Mesothelial cell of epicardium (in vitro differentiated cells): ENCODE results near the gene PRKCA. TPM values are rescaled to one million over a fixed set of nuclear protein-coding genes. Genes with fewer than 3 reads are reported as not detected.
A peak's percentile ranks its signal among the peaks of the same experiment; 100 is the strongest.

Experiments
- DNase-seq, 2 experiments: peaks; one replicate each; pipeline ENCODE4 v3.0.0; 2021; ENCODE audit warnings: low spot score in 2 of 2; ENCODE audit not compliant: unreplicated experiment in 2 of 2
- H3K27ac Mint-ChIP-seq: 2 replicates; pipeline ENCODE4 v1.8.0; 2021; ENCODE audit warnings: mixed read lengths
- H3K27me3 Mint-ChIP-seq: 2 replicates; pipeline ENCODE4 v1.8.0; 2021; ENCODE audit warnings: low read depth, mixed read lengths
- H3K36me3 Mint-ChIP-seq: 2 replicates; pipeline ENCODE4 v1.8.0; 2021; ENCODE audit warnings: mixed read lengths
- H3K4me1 Mint-ChIP-seq: 2 replicates; pipeline ENCODE4 v1.8.0; 2021; ENCODE audit warnings: mixed read lengths
- H3K4me3 Mint-ChIP-seq: 2 replicates; pipeline ENCODE4 v1.8.0; 2021; ENCODE audit warnings: mild to moderate bottlenecking, moderate library complexity, mixed read lengths
- H3K9me3 Mint-ChIP-seq: 2 replicates; pipeline ENCODE4 v1.8.0; 2021; ENCODE audit warnings: mixed read lengths
- CTCF ChIP-seq: fragments of 200-600 bp; sonication (generic); IDR thresholded peaks from one replicate; pipeline ENCODE4 v1.5.0; 2021; ENCODE audit warnings: antibody characterized with exemption; ENCODE audit not compliant: unreplicated experiment
- total RNA-seq: library from RNA; stranded (reverse); gene quantifications from 3 replicates; pipeline ENCODE4 v1.2.1, GENCODE V29; 2021

Gene PRKCA
- total RNA-seq, 1 donor from 2014 or later, result 15.2 TPM

GRCh38 chr17:66330646-66331037, 28.2 kb downstream of the PRKCA start:
- DNase-seq, result no peak
- Mint-ChIP-seq H3K36me3 (no peaks in the 10 kb centered on the region), H3K9me3 (no peaks in the 10 kb centered on the region), H3K4me1 (peaks cover 33% of the 10 kb centered on the region), H3K27ac (peak overlapping the region; percentile 40), H3K4me3 (no peak overlapping the region), H3K27me3 (peaks cover 19% of the 10 kb centered on the region)
- no peak for TF ChIP-seq CTCF

GRCh38 chr17:66331038-66331816, 28.8 kb downstream of the PRKCA start:
- no peak for TF ChIP-seq CTCF
- Mint-ChIP-seq H3K27me3 (peaks cover 16% of the 10 kb centered on the region), H3K9me3 (no peaks in the 10 kb centered on the region), H3K4me3 (no peak overlapping the region), H3K4me1 (peaks cover 33% of the 10 kb centered on the region), H3K36me3 (no peaks in the 10 kb centered on the region), H3K27ac (peak overlapping the region; percentile 40)
- no peak for DNase-seq

DNA sequence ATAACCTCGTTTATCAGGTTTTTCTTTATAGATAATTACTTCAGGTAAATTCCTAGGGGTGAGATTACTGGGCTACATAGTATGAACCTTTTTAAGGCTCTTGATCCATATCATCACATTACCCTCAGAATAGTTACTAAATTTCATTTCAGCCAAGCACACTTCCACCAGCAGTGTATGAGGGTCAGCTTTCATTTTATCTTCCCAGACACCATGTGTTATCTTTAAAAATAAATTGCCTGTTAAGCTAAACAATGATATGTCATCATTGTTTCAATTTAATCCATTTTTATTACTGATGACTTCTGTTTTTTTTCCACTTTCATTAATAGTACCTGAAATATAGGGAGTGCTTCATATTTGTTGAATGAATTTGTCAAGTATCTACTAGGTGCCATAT, 33.4 kb downstream of the PRKCA start:
- Mint-ChIP-seq H3K4me1 (peaks cover 42% of the 10 kb centered on the region), H3K36me3 (no peaks in the 10 kb centered on the region), H3K9me3 (no peaks in the 10 kb centered on the region), H3K27me3 (no peaks in the 10 kb centered on the region), H3K27ac (no peak overlapping the region), H3K4me3 (no peak overlapping the region)
- no peak for DNase-seq
- no peak for TF ChIP-seq CTCF

GRCh38 chr17:66337268-66337667, 34.9 kb downstream of the PRKCA start:
- H3K4me1 Mint-ChIP-seq, result peaks cover 40% of the 10 kb centered on the region

DNA sequence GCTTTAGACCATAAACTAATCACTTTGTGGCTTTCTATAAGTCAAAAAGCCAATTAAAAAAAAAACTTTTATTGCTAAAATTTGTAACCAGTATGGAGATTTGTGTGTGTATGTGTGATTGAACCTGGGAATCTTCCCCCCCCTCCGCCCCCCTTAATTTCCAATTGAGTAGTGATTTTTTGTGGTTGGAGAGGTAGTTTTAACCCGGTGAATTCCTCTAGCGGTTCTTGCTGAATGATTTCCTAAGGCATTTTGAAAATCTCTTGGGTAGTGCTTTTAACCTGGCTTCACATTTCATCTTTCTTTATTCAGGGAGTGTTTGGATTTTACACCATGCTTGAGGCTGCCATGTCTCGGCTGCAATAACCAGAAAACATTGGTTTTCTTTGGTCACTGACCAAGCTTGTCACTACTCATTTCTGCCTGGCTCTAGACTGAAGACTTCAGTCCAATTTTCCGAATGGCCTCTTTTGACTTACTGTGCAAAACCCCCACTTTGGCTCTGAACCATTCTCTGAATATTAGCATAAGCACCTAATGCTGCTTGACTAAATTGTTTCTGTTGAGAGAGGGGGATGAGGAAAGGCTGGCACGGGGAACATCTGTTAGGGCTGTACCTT, 35.6 kb downstream of the PRKCA start:
- Mint-ChIP-seq H3K27me3 (no peaks in the 10 kb centered on the region), H3K36me3 (no peaks in the 10 kb centered on the region), H3K9me3 (no peaks in the 10 kb centered on the region), H3K4me3 (no peak overlapping the region), H3K4me1 (peaks cover 40% of the 10 kb centered on the region), H3K27ac (no peak overlapping the region)
- no peak for TF ChIP-seq CTCF
- no peak for DNase-seq

More at GRCh38 chr17:66337268-66337667, 34.9 kb downstream of the PRKCA start:
- TF ChIP-seq CTCF, result no peak
- H3K9me3 Mint-ChIP-seq, result no peaks in the 10 kb centered on the region
- no peak overlapping the region for H3K27ac Mint-ChIP-seq
- no peaks in the 10 kb centered on the region for H3K27me3 Mint-ChIP-seq
- no peaks in the 10 kb centered on the region for H3K36me3 Mint-ChIP-seq
- H3K4me3 Mint-ChIP-seq, result no peak overlapping the region
- DNase-seq, result no peak
